HepG2 (cell line): ENCODE measurements around the gene OR10AD1. TPM values are rescaled to one million over a fixed set of nuclear protein-coding genes. Genes with fewer than 3 reads are reported as not detected.
A peak's percentile ranks its signal among the peaks of the same experiment; 100 is the strongest.

Source experiments
- ATAC-seq: fragments of 200-7000 bp; cut with Tn5 transposase; 3 replicates; pipeline ENCODE4 v1.9.1; 2020; ENCODE audit warnings: mild to moderate bottlenecking, moderate library complexity
- BruUV-seq: library from RNA; stranded (reverse); fragments of 400-500 nt; replicated peaks from 2 replicates; lab custom pipeline; 2021; lab: Mats Ljungman, UMichigan
- CTCF ChIA-PET: fragments of 300-600 bp; formaldehyde crosslinking; extraction: SDS; loops from one replicate; lab custom pipeline; 2021; ENCODE audit warnings: low total read pairs, inconsistent platforms, low intra/inter-chr PET ratio; lab: Yijun Ruan, JAX
- POLR2A ChIA-PET: fragments of 350-600 bp; sonication (Branson Sonifier 250); formaldehyde crosslinking; loops from one replicate; lab custom pipeline; 2020; ENCODE audit warnings: antibody characterized with exemption, inconsistent platforms; lab: Yijun Ruan, JAX
- DNase-seq: peaks from one replicate; pipeline ENCODE4 v3.0.0-alpha.2; 2015; ENCODE audit warnings: low spot score
- FAIRE-seq: peaks from 3 replicates; lab custom pipeline; 2011; peaks lifted over from hg19 to GRCh38; lab: Jason Lieb, UNC
- H2AFZ ChIP-seq: one replicate; pipeline ENCODE4 v1.6.1; 2011; ENCODE audit warnings: low read length, inconsistent platforms
- H3K27ac ChIP-seq: fragments of 300-600 bp; 3 replicates; pipeline ENCODE4 v1.8.0; 2011; ENCODE audit warnings: mixed run types, mild to moderate bottlenecking, mixed read lengths, low read length, inconsistent platforms; ENCODE audit not compliant: insufficient read depth; ENCODE audit errors: extremely low read length
- H3K27me3 ChIP-seq, 2 experiments: fragments of 200-600 bp in 1 of 2; 2 replicates in 1 of 2; 3 replicates in 1 of 2; pipeline versions ENCODE4 v1.6.0 to v1.8.0; 2011; ENCODE audit warnings: low read length in 2 of 2, mild to moderate bottlenecking in 2 of 2, moderate library complexity in 2 of 2, inconsistent platforms in 1 of 2; ENCODE audit not compliant: insufficient read depth in 2 of 2, control insufficient read depth in 1 of 2
- H3K36me3 ChIP-seq, 2 experiments: fragments of 200-600 bp in 1 of 2; replicated peaks in 1 of 2; 2 replicates in 1 of 2; 3 replicates in 1 of 2; pipeline versions ENCODE4 v1.5.1 to v1.8.0; 2011; ENCODE audit warnings: low read length in 2 of 2, inconsistent platforms in 1 of 2; ENCODE audit not compliant: insufficient read depth in 2 of 2, control insufficient read depth in 1 of 2
- H3K4me1 ChIP-seq: 2 replicates; pipeline ENCODE4 v1.5.1; 2012; ENCODE audit warnings: low read length, inconsistent platforms; ENCODE audit not compliant: insufficient read depth
- H3K4me2 ChIP-seq: 2 replicates; pipeline ENCODE4 v1.6.0; 2011; ENCODE audit warnings: low read depth, low read length, inconsistent platforms
- H3K4me3 ChIP-seq, 3 experiments: fragments of 200-600 bp in 1 of 3; sonication (generic), shearing (Covaris generic) in 1 of 3; replicated peaks in 1 of 3; 2 replicates each; pipeline ENCODE4 v1.5.1; 2011 to 2016; ENCODE audit warnings: low read length in 3 of 3, inconsistent platforms in 2 of 3, low read depth in 2 of 3, mild to moderate bottlenecking in 2 of 3, control low read depth in 1 of 3, mixed read lengths in 1 of 3; ENCODE audit not compliant: insufficient read depth in 1 of 3
- H3K79me2 ChIP-seq: one replicate; pipeline ENCODE4 v1.6.1; 2011; ENCODE audit warnings: low read length, inconsistent platforms; ENCODE audit not compliant: insufficient read depth
- H3K9ac ChIP-seq: 2 replicates; pipeline ENCODE4 v1.6.0; 2011; ENCODE audit warnings: mild to moderate bottlenecking, low read depth, low read length, inconsistent platforms; ENCODE audit not compliant: insufficient read depth
- H3K9me3 ChIP-seq: 2 replicates; pipeline ENCODE4 v1.5.1; 2012; ENCODE audit warnings: mild to moderate bottlenecking, low read length
- H4K20me1 ChIP-seq: 2 replicates; pipeline ENCODE4 v1.6.0; 2011; ENCODE audit warnings: inconsistent platforms, mild to moderate bottlenecking, low read length, moderate library complexity; ENCODE audit not compliant: insufficient read depth
- HNRNPK ChIP-seq: fragments of 200-400 bp; formaldehyde crosslinking; IDR thresholded peaks from 2 replicates; pipeline ENCODE4 v1.6.1; 2018; ENCODE audit warnings: low read length, low read depth, moderate library complexity, mild to moderate bottlenecking; ENCODE audit not compliant: poor library complexity, severe bottlenecking
- NFE2L1 ChIP-seq: sonication (generic); formaldehyde crosslinking; IDR thresholded peaks from 2 replicates; pipeline ENCODE4 v1.4.0; 2020; ENCODE audit warnings: missing genetic modification reagents, mild to moderate bottlenecking, borderline replicate concordance
- ONECUT2 ChIP-seq: sonication (generic); formaldehyde crosslinking; IDR thresholded peaks from 2 replicates; pipeline ENCODE4 v1.4.0; 2020; ENCODE audit warnings: missing genetic modification reagents
- PATZ1 ChIP-seq: sonication (generic); formaldehyde crosslinking; IDR thresholded peaks from 2 replicates; pipeline ENCODE4 v1.4.0; 2020; ENCODE audit warnings: missing genetic modification reagents
- PPARG ChIP-seq: conservative IDR thresholded peaks from 2 replicates; pipeline ENCODE4 v1.6.1; 2016; ENCODE audit warnings: missing biosample characterization, missing genetic modification reagents
- RBM22 ChIP-seq: fragments of 200-400 bp; formaldehyde crosslinking; optimal IDR thresholded peaks from 2 replicates; pipeline ENCODE3; 2017; ENCODE audit warnings: mild to moderate bottlenecking, low read length, moderate library complexity
- SUZ12 ChIP-seq: fragments of 150-350 bp; IDR thresholded peaks from 2 replicates; pipeline ENCODE4 v1.6.1; 2014; ENCODE audit warnings: low read depth, low read length
- ZFP37 ChIP-seq: sonication (generic); formaldehyde crosslinking; IDR thresholded peaks from 2 replicates; pipeline ENCODE4 v1.4.0; 2020; ENCODE audit warnings: missing genetic modification reagents, borderline replicate concordance
- ZNF569 ChIP-seq: sonication (generic); formaldehyde crosslinking; IDR thresholded peaks from 2 replicates; pipeline ENCODE4 v1.5.0; 2020; ENCODE audit warnings: mild to moderate bottlenecking, missing genetic modification reagents, moderate library complexity, borderline replicate concordance
- whole genome bisulfite sequencing: methylation state at CpG from one replicate; pipeline ENCODE4 v1.1.6; 2017; ENCODE audit warnings: low lambda C conversion rate; 5-methylcytosine and 5-hydroxymethylcytosine counted together
- in situ Hi-C: cut with HindIII; loops from 2 replicates; pipeline ENCODE4 v1.10.0; 2017; ENCODE audit warnings: low pct_unique_long_range_greater_than_20kb; ENCODE audit not compliant: extremely low pct_ligation_motif_present
- intact Hi-C: fragments of 100-400 bp; cut with micrococcal nuclease; formaldehyde crosslinking; loops from one replicate; pipeline ENCODE4 v1.10.0; 2022; ENCODE audit not compliant: unreplicated experiment
- polyA plus RNA-seq, 8 experiments: library from polyadenylated mRNA; depleted of rRNA in 3 of 8; stranded (reverse) in 7 of 8; unstranded in 1 of 8; fragments of >200 nt; fragmentation: Illumina TruSeq in 4 of 8; extraction: Trizol in 4 of 8; gene quantifications; 2 replicates each; pipeline versions ENCODE4 v1.2.1 to v1.2.3, GENCODE V29; 2011 to 2016; ENCODE audit warnings: low read depth in 4 of 8, missing spikeins in 1 of 8, mixed read lengths in 1 of 8; ENCODE audit not compliant: insufficient read depth in 1 of 8
- total RNA-seq, 5 experiments: library from RNA; depleted of rRNA; stranded (reverse); fragments of >200 nt; fragmentation: Illumina TruSeq; extraction: Trizol; gene quantifications; 2 replicates each; pipeline ENCODE4 v1.2.3, GENCODE V29; 2016; ENCODE audit warnings: low read depth in 1 of 5

OR10AD1 gene
- total and polyA plus RNA-seq, 2 of the 13 experiments (the other 11 are each of a cell fraction or from before 2014, with no cell fraction given) = not detected

- no peak for FAIRE-seq
- intact Hi-C loops = no loop called here
- in situ Hi-C loops = no loop called here
These were observed 2.0 kb downstream of the OR10AD1 start for GRCh38 chr12:48201091-48201490.

GRCh38 chr12:48199774-48200221 lies 3.3 kb downstream of the OR10AD1 start:
- H3K4me2 ChIP-seq = no peak overlapping the region
- no peaks in the 10 kb centered on the region for H3K4me1 ChIP-seq
- CTCF ChIA-PET = no interaction called here
- TF ChIP-seq PPARG = no peak
- no peak for TF ChIP-seq RBM22
- in situ Hi-C loops (no loop called here), intact Hi-C loops (no loop called here)
- no peak for DNase-seq
- POLR2A ChIA-PET = no interaction called here
- FAIRE-seq = no peak
- H3K79me2 ChIP-seq = no peaks in the 10 kb centered on the region
- no peak overlapping the region for H3K4me3 ChIP-seq
- no peak overlapping the region for H3K9ac ChIP-seq
- H3K27ac ChIP-seq = no peak overlapping the region
- no peaks in the 10 kb centered on the region; a peak in 1 of 5 replicates for H3K27me3 ChIP-seq
- 0% methylated on average over 3 of the region's 3 CpGs for WGBS
- no TSS peak for BruUV-seq
- H4K20me1 ChIP-seq = no peaks in the 10 kb centered on the region
- H3K36me3 ChIP-seq = no peaks in the 10 kb centered on the region
- ATAC-seq = no peak
- no peak overlapping the region for H2AFZ ChIP-seq
- H3K9me3 ChIP-seq = no peaks in the 10 kb centered on the region

More at GRCh38 chr12:48201091-48201490, 2.0 kb downstream of the OR10AD1 start:
- Histone ChIP-seq H3K9ac (no peak overlapping the region), H3K4me2 (no peak overlapping the region), H3K79me2 (no peaks in the 10 kb centered on the region), H4K20me1 (no peaks in the 10 kb centered on the region), H3K27me3 (no peaks in the 10 kb centered on the region; a peak in 1 of 5 replicates), H3K4me3 (no peak overlapping the region), H3K4me1 (no peaks in the 10 kb centered on the region), H2AFZ (no peak overlapping the region), H3K9me3 (no peaks in the 10 kb centered on the region), H3K36me3 (no peaks in the 10 kb centered on the region), H3K27ac (no peak overlapping the region)
- no TSS peak for BruUV-seq
- POLR2A ChIA-PET = no interaction called here
- no peak for TF ChIP-seq NFE2L1
- TF ChIP-seq PATZ1 = no peak
- no peak for TF ChIP-seq SUZ12
- no peak for TF ChIP-seq ONECUT2
- no peak for TF ChIP-seq ZFP37 (CRISPR knock-in tag)
- TF ChIP-seq HNRNPK = peak; percentile 71
- no peak for TF ChIP-seq ZNF569 (CRISPR knock-in tag)
- no peak for ATAC-seq
- no peak for DNase-seq
- WGBS = 10% methylated on average over 3 of the region's 3 CpGs
- CTCF ChIA-PET = no interaction called here
